Ishikawa (cell line): ENCODE results near the gene WDR5.

Experiments used
- CEBPB ChIP-seq: IDR thresholded peaks from 2 replicates; pipeline ENCODE4 v1.6.1; 2012
- CREB1 ChIP-seq: IDR thresholded peaks from 2 replicates; pipeline ENCODE4 v1.6.1; 2012; ENCODE audit warnings: low read depth
- EGR1 ChIP-seq: IDR thresholded peaks from 2 replicates; pipeline ENCODE4 v1.6.1; 2012
- EP300 ChIP-seq: IDR thresholded peaks from 2 replicates; pipeline ENCODE4 v1.6.1; 2012; ENCODE audit warnings: borderline replicate concordance
- FOXM1 ChIP-seq: IDR thresholded peaks from 2 replicates; pipeline ENCODE4 v1.6.1; 2012; ENCODE audit warnings: low read depth, borderline replicate concordance
- RAD21 ChIP-seq: IDR thresholded peaks from 2 replicates; pipeline ENCODE4 v1.6.1; 2012; ENCODE audit warnings: low read depth
- REST ChIP-seq: IDR thresholded peaks from 2 replicates; pipeline ENCODE4 v1.6.1; 2012; ENCODE audit warnings: low read depth, mild to moderate bottlenecking
- TAF1 ChIP-seq: IDR thresholded peaks from 2 replicates; pipeline ENCODE4 v1.6.1; 2012; ENCODE audit warnings: low read depth, mild to moderate bottlenecking
- TCF12 ChIP-seq: IDR thresholded peaks from 2 replicates; pipeline ENCODE4 v1.6.1; 2012; ENCODE audit warnings: low read depth
- USF1 ChIP-seq: IDR thresholded peaks from 2 replicates; pipeline ENCODE4 v1.6.1; 2012

DNA sequence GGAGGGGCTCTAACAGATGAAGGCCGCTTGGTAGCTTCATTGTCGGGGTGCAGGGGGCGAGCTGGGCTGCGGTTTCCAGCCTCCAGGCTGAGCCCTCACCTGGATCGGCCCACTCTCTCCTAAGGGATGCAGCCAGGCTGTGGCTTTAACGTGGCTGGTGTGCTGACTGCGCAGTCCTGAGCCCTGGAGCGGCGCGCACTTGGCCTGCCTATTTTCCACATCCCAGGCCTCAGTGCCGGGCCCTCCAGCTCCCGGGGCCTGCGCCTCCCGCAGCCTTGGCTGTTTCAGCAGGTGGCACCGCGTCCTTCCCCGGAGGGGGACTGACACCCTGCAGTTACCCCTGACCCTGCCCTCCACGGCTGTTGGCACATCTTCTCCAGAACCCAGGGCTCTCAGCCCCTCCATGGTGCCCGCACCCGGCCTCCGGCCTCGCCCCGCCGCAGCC lies 27.1 kb downstream of the WDR5 start:
- TF ChIP-seq TAF1 (no peak), CEBPB (no peak), REST (no peak), EP300 (no peak), RAD21 (no peak), FOXM1 (no peak), USF1 (no peak), CREB1 (no peak), TCF12 (no peak), EGR1 (no peak)
